Endodermal cell (in vitro differentiated cells): ENCODE measurements around the gene SULT2A1. TPM values are rescaled to one million over a fixed set of nuclear protein-coding genes. Genes with fewer than 3 reads are reported as not detected.

Source experiments
- DNase-seq: peaks from one replicate; pipeline ENCODE4 v3.0.0-alpha.2; 2017
- H3K27ac ChIP-seq: 2 replicates; pipeline ENCODE4 v1.5.1; 2013; ENCODE audit warnings: mild to moderate bottlenecking, low read depth, low read length, moderate library complexity
- H3K27me3 ChIP-seq: 2 replicates; pipeline ENCODE4 v1.6.1; 2013; ENCODE audit warnings: mild to moderate bottlenecking, low read length, moderate library complexity; ENCODE audit not compliant: insufficient read depth, control insufficient read depth, poor library complexity, severe bottlenecking
- H3K36me3 ChIP-seq: 2 replicates; pipeline ENCODE4 v1.7.0; 2013; ENCODE audit warnings: mild to moderate bottlenecking, low read length, moderate library complexity; ENCODE audit not compliant: control insufficient read depth, insufficient read depth
- H3K4me1 ChIP-seq: one replicate; pipeline ENCODE4 v1.7.0; 2013; ENCODE audit warnings: low read length; ENCODE audit not compliant: control insufficient read depth, insufficient read depth
- H3K4me3 ChIP-seq: 2 replicates; pipeline ENCODE4 v1.5.1; 2013; ENCODE audit warnings: mild to moderate bottlenecking, low read length, moderate library complexity
- H3K9ac ChIP-seq: 2 replicates; pipeline ENCODE4 v1.6.1; 2013; ENCODE audit warnings: mild to moderate bottlenecking, low read length, moderate library complexity; ENCODE audit not compliant: poor library complexity, severe bottlenecking; ENCODE audit errors: extremely low read depth
- H3K9me3 ChIP-seq: 2 replicates; pipeline ENCODE4 v1.6.1; 2013; ENCODE audit warnings: mild to moderate bottlenecking, low read length, moderate library complexity; ENCODE audit not compliant: control insufficient read depth
- H3K27ac Mint-ChIP-seq: 2 replicates; pipeline ENCODE4 v1.8.0; 2020; ENCODE audit warnings: mixed read lengths
- H3K27me3 Mint-ChIP-seq: 2 replicates; pipeline ENCODE4 v1.8.0; 2021; ENCODE audit warnings: mild to moderate bottlenecking, mixed read lengths; ENCODE audit not compliant: insufficient read depth
- H3K36me3 Mint-ChIP-seq: 2 replicates; pipeline ENCODE4 v1.8.0; 2020; ENCODE audit warnings: low read depth, mixed read lengths
- H3K4me1 Mint-ChIP-seq: 2 replicates; pipeline ENCODE4 v1.8.0; 2020; ENCODE audit warnings: mixed read lengths
- H3K4me3 Mint-ChIP-seq: 2 replicates; pipeline ENCODE4 v1.8.0; 2020; ENCODE audit warnings: mild to moderate bottlenecking, moderate library complexity, mixed read lengths
- H3K9me3 Mint-ChIP-seq: 2 replicates; pipeline ENCODE4 v1.8.0; 2020; ENCODE audit warnings: mild to moderate bottlenecking, mixed read lengths
- WGBS, 2 experiments: methylation state at CpG; one replicate each; pipeline versions ENCODE4 v1.1.5 to v1.1.7; 2013; ENCODE audit warnings: missing lambda C conversion rate in 2 of 2, mixed read lengths in 1 of 2; ENCODE audit not compliant: insufficient coverage in 1 of 2, insufficient read length in 1 of 2; 5-methylcytosine and 5-hydroxymethylcytosine counted together
- total RNA-seq, 2 donors: library from RNA; stranded (reverse); fragmentation: NEBNext Ultra II Directional in 1 of 2; extraction: Animal tissue kit (Norgen Biotek cat#: 25700) in 1 of 2; gene quantifications; 2 replicates in 1 of 2; 3 replicates in 1 of 2; pipeline ENCODE4 v1.2.1, GENCODE V29; 2021
- TF ChIP-seq, protein P1 (sequence below): fragments of 200-600 bp; sonication (generic); conservative IDR thresholded peaks from 2 replicates; pipeline ENCODE4 v1.5.0; 2021; ENCODE audit warnings: antibody characterized with exemption, mild to moderate bottlenecking

Gene SULT2A1
- total RNA-seq, 2 donors from 2014 or later: 0.18 TPM; not detected in 1

DNA sequence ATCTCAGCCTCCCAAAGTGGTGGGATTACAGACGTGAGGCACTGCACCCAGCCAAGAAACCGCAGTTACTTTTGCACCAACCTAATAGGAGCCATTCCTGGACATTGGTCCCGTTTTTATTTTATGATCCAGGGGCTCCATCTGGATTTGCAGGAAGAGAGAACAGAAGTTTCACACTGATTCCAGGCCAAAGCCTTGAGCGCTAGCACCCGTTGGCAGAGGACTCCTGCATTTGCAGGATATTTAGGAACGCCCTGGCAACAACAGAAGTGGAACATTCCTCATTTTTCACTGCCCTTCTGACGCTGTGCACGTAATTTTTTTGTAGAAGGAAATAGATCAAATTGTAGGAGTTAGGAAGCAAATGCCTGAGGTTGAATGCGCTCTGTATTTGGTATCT, 11.7 kb upstream of the SULT2A1 start:
- no peak overlapping the region for H3K27ac Mint-ChIP-seq

DNA sequence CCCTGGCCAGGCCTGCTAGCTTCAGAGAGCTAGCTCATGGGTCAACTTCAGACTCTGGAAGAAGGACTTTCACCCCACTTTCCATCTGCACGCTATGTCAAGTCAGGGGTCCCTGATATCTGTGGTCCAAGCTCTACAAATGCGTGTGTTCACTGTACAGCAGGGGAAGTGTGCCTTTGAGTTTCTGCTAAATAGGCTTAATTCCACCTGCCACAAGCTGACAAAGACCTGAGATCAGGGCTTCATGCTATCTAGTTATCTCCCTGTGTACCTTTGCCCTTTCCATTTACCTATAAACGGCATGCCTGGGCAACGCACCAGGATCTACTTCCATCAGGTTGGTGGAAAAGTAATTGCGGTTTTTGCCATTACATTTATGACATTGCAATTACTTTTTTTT, 10.7 kb upstream of the SULT2A1 start:
- Mint-ChIP-seq H3K36me3 (no peaks in the 10 kb centered on the region), H3K4me1 (peaks cover under 1% of the 10 kb centered on the region), H3K27ac (no peak overlapping the region), H3K9me3 (peaks cover 16% of the 10 kb centered on the region), H3K27me3 (no peaks in the 10 kb centered on the region), H3K4me3 (no peak overlapping the region)
- peaks cover 7% of the 10 kb centered on the region for H3K9me3 ChIP-seq
- no peaks in the 10 kb centered on the region for H3K27me3 ChIP-seq
- H3K27ac ChIP-seq: no peak overlapping the region
- H3K9ac ChIP-seq: no peak overlapping the region
- no peak overlapping the region for H3K4me3 ChIP-seq
- no peaks in the 10 kb centered on the region for H3K4me1 ChIP-seq
- 90 to 100% methylated on average over 1 to 5 of the region's 5 CpGs for WGBS, 2 experiments
- no peak for DNase-seq
- TF ChIP-seq, protein P1, sequence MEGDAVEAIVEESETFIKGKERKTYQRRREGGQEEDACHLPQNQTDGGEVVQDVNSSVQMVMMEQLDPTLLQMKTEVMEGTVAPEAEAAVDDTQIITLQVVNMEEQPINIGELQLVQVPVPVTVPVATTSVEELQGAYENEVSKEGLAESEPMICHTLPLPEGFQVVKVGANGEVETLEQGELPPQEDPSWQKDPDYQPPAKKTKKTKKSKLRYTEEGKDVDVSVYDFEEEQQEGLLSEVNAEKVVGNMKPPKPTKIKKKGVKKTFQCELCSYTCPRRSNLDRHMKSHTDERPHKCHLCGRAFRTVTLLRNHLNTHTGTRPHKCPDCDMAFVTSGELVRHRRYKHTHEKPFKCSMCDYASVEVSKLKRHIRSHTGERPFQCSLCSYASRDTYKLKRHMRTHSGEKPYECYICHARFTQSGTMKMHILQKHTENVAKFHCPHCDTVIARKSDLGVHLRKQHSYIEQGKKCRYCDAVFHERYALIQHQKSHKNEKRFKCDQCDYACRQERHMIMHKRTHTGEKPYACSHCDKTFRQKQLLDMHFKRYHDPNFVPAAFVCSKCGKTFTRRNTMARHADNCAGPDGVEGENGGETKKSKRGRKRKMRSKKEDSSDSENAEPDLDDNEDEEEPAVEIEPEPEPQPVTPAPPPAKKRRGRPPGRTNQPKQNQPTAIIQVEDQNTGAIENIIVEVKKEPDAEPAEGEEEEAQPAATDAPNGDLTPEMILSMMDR: no peak
- no peaks in the 10 kb centered on the region for H3K36me3 ChIP-seq

More for the DNA sequence above, 11.7 kb upstream of the SULT2A1 start:
- H3K9me3 Mint-ChIP-seq: peaks cover 5% of the 10 kb centered on the region
- H3K36me3 Mint-ChIP-seq: no peaks in the 10 kb centered on the region
- no peaks in the 10 kb centered on the region for H3K36me3 ChIP-seq
- no peaks in the 10 kb centered on the region for H3K9me3 ChIP-seq
- no peak overlapping the region for H3K4me3 ChIP-seq
- WGBS, 2 experiments: 87 to 91% methylated on average over 9 of the region's 9 CpGs
- no peak overlapping the region for H3K4me3 Mint-ChIP-seq
- H3K27me3 Mint-ChIP-seq: peaks cover 1% of the 10 kb centered on the region
- TF ChIP-seq, protein P1: no peak
- no peak for DNase-seq
- H3K4me1 Mint-ChIP-seq: no peaks in the 10 kb centered on the region
- H3K9ac ChIP-seq: no peak overlapping the region
- no peaks in the 10 kb centered on the region for H3K4me1 ChIP-seq
- H3K27me3 ChIP-seq: no peaks in the 10 kb centered on the region
- no peak overlapping the region for H3K27ac ChIP-seq

DNA sequence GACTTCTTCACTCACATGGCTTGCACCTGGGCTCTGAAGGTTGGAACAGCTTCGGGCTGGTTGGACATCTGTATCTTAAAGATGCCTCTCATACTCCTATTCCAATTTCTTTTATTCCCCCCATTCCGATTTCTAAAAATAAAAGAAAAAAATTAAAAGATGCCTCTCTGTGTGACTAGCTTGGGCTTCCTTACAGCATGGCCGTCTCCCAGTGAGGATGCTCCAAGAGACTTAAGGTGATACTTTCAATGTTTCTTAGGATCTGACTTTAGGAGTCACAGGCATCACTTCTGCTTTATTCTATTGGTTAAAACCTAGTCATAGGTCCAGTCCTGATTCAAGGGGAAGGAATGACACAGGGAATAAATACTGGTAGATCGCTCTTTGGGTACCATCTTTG, 9.9 kb upstream of the SULT2A1 start:
- no peaks in the 10 kb centered on the region for H3K4me1 ChIP-seq
- Mint-ChIP-seq H3K9me3 (peaks cover 19% of the 10 kb centered on the region), H3K4me1 (peaks cover 3% of the 10 kb centered on the region), H3K4me3 (no peak overlapping the region), H3K36me3 (no peaks in the 10 kb centered on the region), H3K27me3 (no peaks in the 10 kb centered on the region), H3K27ac (no peak overlapping the region)
- no peak overlapping the region for H3K4me3 ChIP-seq
- 88 to 90% methylated on average over 3 to 4 of the region's 4 CpGs for WGBS, 2 experiments
- H3K9me3 ChIP-seq: peaks cover 8% of the 10 kb centered on the region
- H3K27ac ChIP-seq: no peak overlapping the region
- DNase-seq: no peak
- TF ChIP-seq, protein P1: no peak
- H3K36me3 ChIP-seq: no peaks in the 10 kb centered on the region
- no peaks in the 10 kb centered on the region for H3K27me3 ChIP-seq
- no peak overlapping the region for H3K9ac ChIP-seq
